Parathyroid adenoma (tissue), 2 donors: ENCODE results near the gene DNM3.
A peak's percentile ranks its signal among the peaks of the same experiment; 100 is the strongest.

Experiments
- H2AFZ ChIP-seq: fragments of 300-600 bp; sonication (generic); one replicate; pipeline ENCODE4 v1.7.0; 2017; ENCODE audit warnings: antibody characterized with exemption, mild to moderate bottlenecking
- H3K27ac ChIP-seq: fragments of 300-600 bp; sonication (generic); one replicate; pipeline ENCODE4 v1.7.0; 2017
- H3K27me3 ChIP-seq: fragments of 300-600 bp; sonication (generic); one replicate; pipeline ENCODE4 v1.7.0; 2017; ENCODE audit warnings: low read length; ENCODE audit not compliant: control insufficient read depth, insufficient read depth
- H3K36me3 ChIP-seq: fragments of 300-600 bp; sonication (generic); one replicate; pipeline ENCODE4 v1.7.0; 2017; ENCODE audit warnings: low read length; ENCODE audit not compliant: control insufficient read depth, insufficient read depth
- H3K4me1 ChIP-seq: fragments of 300-600 bp; sonication (generic); one replicate; pipeline ENCODE4 v1.7.0; 2017; ENCODE audit warnings: control low read depth
- H3K4me2 ChIP-seq: fragments of 300-600 bp; sonication (generic); one replicate; pipeline ENCODE4 v1.7.0; 2017; ENCODE audit warnings: low read length
- H3K4me3 ChIP-seq: fragments of 300-600 bp; sonication (generic); one replicate; pipeline ENCODE4 v1.7.0; 2017; ENCODE audit warnings: low read depth, low read length
- H3K79me2 ChIP-seq: fragments of 300-600 bp; sonication (generic); one replicate; pipeline ENCODE4 v1.7.0; 2017; ENCODE audit warnings: control low read depth
- H3K9ac ChIP-seq: fragments of 300-600 bp; sonication (generic); one replicate; pipeline ENCODE4 v1.7.0; 2017; ENCODE audit warnings: mild to moderate bottlenecking
- H3K9me3 ChIP-seq: fragments of 300-600 bp; sonication (generic); one replicate; pipeline ENCODE4 v1.7.0; 2017; ENCODE audit warnings: low read length; ENCODE audit not compliant: control insufficient read depth
- TF ChIP-seq, protein P1 (sequence below): fragments of 300-600 bp; sonication (generic); IDR thresholded peaks from one replicate; pipeline ENCODE4 v1.7.0; 2017; ENCODE audit warnings: antibody characterized with exemption, mild to moderate bottlenecking
- donor health status: primary hyperparathyroidism.

The DNM3 gene

DNA sequence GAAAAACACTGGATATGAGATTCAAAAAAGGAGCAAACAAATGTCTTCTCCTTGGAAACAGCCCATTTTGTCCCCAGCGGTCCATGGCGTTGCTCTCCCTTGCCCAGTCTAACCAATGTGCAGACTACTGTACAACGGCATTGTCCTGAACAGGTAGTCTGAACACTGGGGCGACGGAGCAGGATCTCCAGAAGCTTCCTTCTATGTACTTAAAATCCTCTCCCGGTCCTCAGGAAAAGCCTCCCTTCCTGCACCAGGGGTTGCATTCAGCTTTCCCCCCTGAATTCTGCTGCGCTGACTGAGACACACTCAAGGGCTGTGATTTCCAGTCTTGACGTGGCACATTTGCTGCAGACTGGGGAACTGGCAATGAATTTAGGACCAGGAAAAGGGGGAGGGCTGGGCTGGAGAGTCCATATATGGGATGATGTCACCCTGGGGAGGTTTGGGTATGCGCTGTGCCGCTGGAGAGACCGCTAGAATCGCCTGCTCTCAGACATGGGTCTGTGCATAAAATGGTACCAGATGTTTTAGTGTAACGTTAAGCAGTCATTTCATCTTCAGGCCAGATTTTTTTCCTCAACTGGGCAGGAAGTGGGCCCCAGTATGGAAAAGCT is 303.3 kb downstream of the DNM3 start:
- H3K9ac ChIP-seq = no peak overlapping the region
- H3K36me3 ChIP-seq = no peaks in the 10 kb centered on the region
- peak overlapping the region; percentile 19 for H3K4me3 ChIP-seq
- peak overlapping the region; percentile 67 for H3K27ac ChIP-seq
- TF ChIP-seq, protein P1, sequence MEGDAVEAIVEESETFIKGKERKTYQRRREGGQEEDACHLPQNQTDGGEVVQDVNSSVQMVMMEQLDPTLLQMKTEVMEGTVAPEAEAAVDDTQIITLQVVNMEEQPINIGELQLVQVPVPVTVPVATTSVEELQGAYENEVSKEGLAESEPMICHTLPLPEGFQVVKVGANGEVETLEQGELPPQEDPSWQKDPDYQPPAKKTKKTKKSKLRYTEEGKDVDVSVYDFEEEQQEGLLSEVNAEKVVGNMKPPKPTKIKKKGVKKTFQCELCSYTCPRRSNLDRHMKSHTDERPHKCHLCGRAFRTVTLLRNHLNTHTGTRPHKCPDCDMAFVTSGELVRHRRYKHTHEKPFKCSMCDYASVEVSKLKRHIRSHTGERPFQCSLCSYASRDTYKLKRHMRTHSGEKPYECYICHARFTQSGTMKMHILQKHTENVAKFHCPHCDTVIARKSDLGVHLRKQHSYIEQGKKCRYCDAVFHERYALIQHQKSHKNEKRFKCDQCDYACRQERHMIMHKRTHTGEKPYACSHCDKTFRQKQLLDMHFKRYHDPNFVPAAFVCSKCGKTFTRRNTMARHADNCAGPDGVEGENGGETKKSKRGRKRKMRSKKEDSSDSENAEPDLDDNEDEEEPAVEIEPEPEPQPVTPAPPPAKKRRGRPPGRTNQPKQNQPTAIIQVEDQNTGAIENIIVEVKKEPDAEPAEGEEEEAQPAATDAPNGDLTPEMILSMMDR = no peak
- H3K4me1 ChIP-seq = no peaks in the 10 kb centered on the region
- no peaks in the 10 kb centered on the region for H3K27me3 ChIP-seq
- no peaks in the 10 kb centered on the region for H3K9me3 ChIP-seq
- H3K4me2 ChIP-seq = no peak overlapping the region
- H3K79me2 ChIP-seq = no peaks in the 10 kb centered on the region
- H2AFZ ChIP-seq = no peak overlapping the region

DNA sequence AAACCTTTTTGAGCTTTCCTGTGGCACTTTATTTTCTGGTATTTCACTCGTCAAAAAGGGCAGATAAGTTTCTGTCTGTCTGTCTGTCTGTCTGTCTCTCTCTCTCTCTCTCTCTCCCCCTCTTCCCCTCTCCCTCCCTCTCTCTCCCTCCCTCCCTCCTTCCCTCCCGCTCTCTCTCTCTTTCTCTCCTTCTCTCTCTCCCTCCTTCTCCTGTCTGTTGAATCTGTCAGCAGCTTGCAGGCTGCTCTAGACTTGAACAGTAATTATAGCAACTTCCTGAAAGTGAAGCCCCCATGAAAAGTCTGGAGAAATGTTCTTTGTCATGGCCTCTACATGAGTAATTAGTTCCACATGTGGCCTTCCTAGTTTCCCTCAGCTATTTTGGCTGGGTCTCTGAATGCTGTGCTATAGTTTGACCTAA is 303.9 kb downstream of the DNM3 start:
- Histone ChIP-seq H3K4me1 (no peaks in the 10 kb centered on the region), H3K79me2 (no peaks in the 10 kb centered on the region), H3K4me2 (no peak overlapping the region), H3K27ac (peak overlapping the region; percentile 67), H3K36me3 (no peaks in the 10 kb centered on the region), H3K9me3 (no peaks in the 10 kb centered on the region), H2AFZ (no peak overlapping the region), H3K9ac (no peak overlapping the region), H3K4me3 (no peak overlapping the region), H3K27me3 (no peaks in the 10 kb centered on the region)
- TF ChIP-seq, protein P1 = no peak

DNA sequence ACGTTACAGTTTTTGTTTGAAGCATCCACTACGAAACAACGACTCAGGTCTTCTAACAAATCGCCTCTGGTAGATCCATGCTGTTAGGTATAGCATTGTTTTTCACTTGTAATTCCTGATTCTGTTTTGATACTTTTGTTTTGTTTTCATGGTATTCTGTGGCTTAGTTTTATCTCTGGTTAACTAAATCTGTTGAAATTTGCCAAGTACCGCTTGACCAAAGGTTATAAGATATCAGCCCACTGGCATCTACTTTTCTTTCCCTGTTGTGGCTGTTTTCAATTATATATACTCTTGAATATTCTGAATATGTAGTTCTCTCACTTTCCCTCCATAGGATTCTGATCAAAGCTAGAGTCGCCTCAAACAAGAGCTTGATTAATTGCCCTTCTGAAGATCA is 304.4 kb downstream of the DNM3 start:
- H2AFZ ChIP-seq = no peak overlapping the region
- no peaks in the 10 kb centered on the region for H3K79me2 ChIP-seq
- no peaks in the 10 kb centered on the region for H3K4me1 ChIP-seq
- no peaks in the 10 kb centered on the region for H3K36me3 ChIP-seq
- no peaks in the 10 kb centered on the region for H3K9me3 ChIP-seq
- no peak overlapping the region for H3K9ac ChIP-seq
- H3K27me3 ChIP-seq = no peaks in the 10 kb centered on the region
- peak overlapping the region; percentile 67 for H3K27ac ChIP-seq
- H3K4me2 ChIP-seq = no peak overlapping the region
- TF ChIP-seq, protein P1 = no peak
- no peak overlapping the region for H3K4me3 ChIP-seq

DNA sequence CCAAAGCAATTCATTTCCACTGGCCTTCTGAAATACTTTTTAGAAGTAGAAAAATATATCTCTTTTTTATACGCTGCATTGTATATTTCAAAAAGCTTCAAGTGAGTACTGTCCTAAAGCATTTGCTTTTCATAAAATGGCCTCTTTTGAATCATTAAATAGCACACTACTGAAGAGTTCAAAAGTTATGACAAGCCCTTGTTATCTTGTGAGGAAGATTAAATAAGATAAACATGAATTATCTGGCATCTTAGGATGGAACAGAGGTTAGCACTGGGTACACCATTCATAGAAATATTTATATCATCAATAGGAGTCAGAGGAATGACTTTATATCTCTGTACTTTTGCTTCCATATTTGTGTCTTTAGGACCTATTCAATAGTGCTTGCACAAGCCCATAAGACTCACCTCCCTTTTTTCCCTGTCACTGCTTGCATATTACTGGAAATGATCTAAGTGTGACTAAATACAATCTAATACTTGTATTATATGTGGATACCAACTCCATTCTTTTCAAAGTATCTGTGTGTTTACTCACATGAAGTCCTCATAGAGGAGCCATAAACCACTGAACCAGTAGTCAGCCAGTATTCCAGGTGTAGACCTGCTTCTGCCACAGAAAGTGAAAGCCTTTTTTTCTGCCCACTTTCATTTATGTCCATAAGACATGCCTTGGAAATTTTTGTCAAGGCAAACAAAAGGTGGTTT is 305.0 kb downstream of the DNM3 start:
- Histone ChIP-seq H3K9ac (no peak overlapping the region), H2AFZ (no peak overlapping the region), H3K9me3 (no peaks in the 10 kb centered on the region), H3K79me2 (no peaks in the 10 kb centered on the region), H3K36me3 (no peaks in the 10 kb centered on the region), H3K4me2 (no peak overlapping the region), H3K27me3 (no peaks in the 10 kb centered on the region), H3K27ac (no peak overlapping the region), H3K4me1 (no peaks in the 10 kb centered on the region), H3K4me3 (no peak overlapping the region)
- TF ChIP-seq, protein P1 = no peak

DNA sequence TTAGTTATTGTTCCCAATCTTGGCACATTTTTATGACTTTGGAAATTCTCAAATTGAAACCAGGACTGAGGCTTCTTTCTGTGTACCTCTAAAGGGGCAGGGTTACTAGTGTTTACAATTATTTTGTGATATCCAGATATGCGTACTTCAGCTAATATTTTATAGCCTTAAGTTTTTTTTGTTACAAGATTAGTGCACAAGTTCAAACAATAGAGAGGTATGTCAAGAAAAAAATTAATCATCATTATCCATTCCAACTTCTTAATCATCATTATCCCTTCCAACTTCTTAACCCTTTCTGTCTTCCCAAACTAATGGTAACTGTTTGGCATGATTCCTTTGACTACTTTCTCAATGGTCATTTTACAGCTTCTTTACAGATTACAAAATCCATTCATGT is 306.2 kb downstream of the DNM3 start:
- H3K4me1 ChIP-seq = no peaks in the 10 kb centered on the region
- H3K4me3 ChIP-seq = no peak overlapping the region
- no peak overlapping the region for H2AFZ ChIP-seq
- H3K27ac ChIP-seq = no peak overlapping the region
- no peaks in the 10 kb centered on the region for H3K27me3 ChIP-seq
- no peaks in the 10 kb centered on the region for H3K9me3 ChIP-seq
- H3K36me3 ChIP-seq = no peaks in the 10 kb centered on the region
- TF ChIP-seq, protein P1 = no peak
- no peak overlapping the region for H3K9ac ChIP-seq
- H3K79me2 ChIP-seq = no peaks in the 10 kb centered on the region
- no peak overlapping the region for H3K4me2 ChIP-seq
